ENCODE measurements around the gene SHMT1. TPM values are rescaled to one million over a fixed set of nuclear protein-coding genes. Genes with fewer than 3 reads are reported as not detected.

The SHMT1 gene
- total and polyA plus RNA-seq, 5 experiments from 2014 or later = 17.1 to 35.8 (median 20.5) TPM

DNA sequence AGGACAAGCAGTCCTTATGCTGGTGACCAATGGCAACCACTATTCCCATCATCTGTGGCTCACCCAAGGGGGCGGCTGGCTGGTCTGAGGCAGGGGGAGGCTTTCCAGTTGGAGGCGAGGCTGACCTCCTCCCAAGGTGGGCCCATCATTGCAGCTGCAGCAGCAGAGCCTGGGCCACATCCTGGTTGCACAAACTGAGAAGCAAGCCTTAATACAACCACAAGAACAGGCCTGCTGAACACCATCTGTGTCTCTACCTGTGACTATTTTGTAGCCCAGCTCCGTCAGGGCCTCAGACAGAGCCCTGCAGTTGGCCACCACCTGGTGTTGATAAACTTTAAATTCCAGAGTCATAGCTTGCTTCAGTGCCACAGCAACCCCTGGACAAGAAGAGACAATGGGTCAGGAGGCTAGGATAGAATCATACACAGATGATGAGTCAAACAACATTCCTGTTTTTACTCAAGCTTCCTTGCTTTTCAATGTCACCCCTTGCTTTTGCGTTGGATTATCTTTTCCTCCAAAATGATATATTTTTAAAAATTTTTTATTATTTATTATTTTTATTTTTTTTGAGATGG lies 30.4 kb downstream of the SHMT1 start:
- no peaks in the 10 kb centered on the region for H3K9me3 Mint-ChIP-seq
- POLR2A ChIA-PET = no interaction called here
- ATAC-seq = peak in 1 of 2 donors; percentile 23
- H3K27ac Mint-ChIP-seq = peak overlapping the region in 5 of 10 donors; percentile 2 to 92 (median 65)
- peaks cover 0 to 67% (median 13%) of the 10 kb centered on the region in 3 donors for H3K36me3 Mint-ChIP-seq
- peak overlapping the region in 1 of 10 donors; percentile 55 for H3K4me3 Mint-ChIP-seq
- no peaks in the 10 kb centered on the region for H3K27me3 Mint-ChIP-seq
- peaks cover 8 to 24% (median 14%) of the 10 kb centered on the region in 4 donors for H3K4me1 Mint-ChIP-seq
- DNase-seq = no peak

DNA sequence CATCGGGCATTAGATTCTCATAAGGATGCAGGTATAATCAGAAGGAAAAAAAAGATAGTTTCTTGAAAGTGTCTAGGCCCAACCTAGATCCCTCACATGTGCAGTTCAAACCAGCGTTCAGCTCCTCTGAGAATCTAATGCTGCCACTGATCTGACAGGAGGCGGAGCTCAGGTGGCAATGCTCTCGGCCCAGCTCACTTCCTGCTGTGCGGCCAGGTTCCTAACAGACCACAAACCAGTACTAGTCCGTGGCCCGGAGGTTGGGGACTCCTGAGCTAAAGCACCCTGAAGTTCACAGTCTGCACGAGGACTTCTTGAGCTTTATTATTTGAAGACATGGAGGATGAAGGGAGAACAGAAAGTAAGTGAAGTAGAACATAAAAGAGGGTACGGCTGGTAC lies 31.5 kb downstream of the SHMT1 start:
- H3K36me3 Mint-ChIP-seq = peaks cover 0 to 71% (median 10%) of the 10 kb centered on the region in 3 donors
- peak overlapping the region; percentile 20 to 84 (median 76) for H3K4me3 Mint-ChIP-seq
- H3K4me1 Mint-ChIP-seq = peaks cover 8 to 24% (median 14%) of the 10 kb centered on the region in 4 donors
- ATAC-seq = peak; percentile 69 to 82
- H3K9me3 Mint-ChIP-seq = no peaks in the 10 kb centered on the region
- POLR2A ChIA-PET = no interaction called here
- H3K27ac Mint-ChIP-seq = peak overlapping the region; percentile 48 to 95 (median 91)
- peak in 4 of 10 donors; percentile 4 to 23 (median 18) for DNase-seq
- no peaks in the 10 kb centered on the region for H3K27me3 Mint-ChIP-seq

DNA sequence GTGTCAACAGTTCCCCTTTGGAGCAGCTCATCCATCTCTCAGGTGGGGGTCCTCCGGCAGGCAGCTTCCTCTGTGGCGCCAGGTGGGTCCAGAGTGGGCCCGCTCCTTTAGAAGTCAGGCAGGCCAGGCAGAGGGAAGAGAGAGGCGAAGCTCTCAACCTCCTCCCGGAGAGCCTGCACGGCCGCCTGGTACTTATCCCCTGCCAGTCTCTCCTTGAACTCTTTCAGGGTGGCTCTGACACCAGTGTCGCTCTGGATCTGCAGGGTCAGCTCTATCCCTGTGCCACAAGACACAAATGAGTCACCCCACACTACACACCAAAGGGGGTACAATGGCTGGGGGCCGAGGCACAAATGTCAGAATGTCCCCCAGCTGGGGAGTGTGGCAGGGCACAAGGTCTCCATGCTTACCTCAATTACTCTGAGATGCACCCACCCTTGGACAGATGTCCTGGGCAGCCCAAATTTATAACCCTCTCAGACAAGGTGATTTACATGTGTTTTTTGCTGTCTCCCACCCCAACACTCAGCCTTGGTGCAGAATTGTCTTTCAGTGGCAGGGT lies 34.6 kb downstream of the SHMT1 start:
- peaks cover 0 to 72% (median 11%) of the 10 kb centered on the region in 3 donors for H3K36me3 Mint-ChIP-seq
- POLR2A ChIA-PET = interaction anchor here (1.4 kb wide), 1 partner anchor 14 kb away, joined by 4 read pairs; the partner anchor contains the start of genes SMCR8 and TOP3A

DNA sequence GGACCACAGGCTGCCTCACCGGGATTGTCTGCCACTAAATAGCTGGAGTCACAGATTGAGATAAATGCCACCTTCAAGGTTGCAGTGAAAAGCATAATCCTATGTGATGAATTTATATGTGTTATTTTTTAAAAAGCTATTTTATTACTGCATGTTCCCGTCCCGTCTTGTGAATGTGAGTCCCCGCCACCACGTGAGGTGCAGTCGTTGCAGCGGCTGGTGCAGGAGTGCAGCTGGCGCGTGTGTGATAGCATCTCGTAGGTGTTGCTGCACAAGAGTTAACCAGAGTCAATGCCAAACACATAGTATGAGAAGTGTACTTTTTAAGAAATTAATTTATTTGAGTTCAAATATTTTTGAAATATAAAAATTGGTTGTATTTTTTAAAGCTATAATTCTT lies 35.8 kb downstream of the SHMT1 start:
- POLR2A ChIA-PET = interaction anchor here (1.4 kb wide), 1 partner anchor 12 kb away, joined by 4 read pairs; the partner anchor contains the start of genes SMCR8 and TOP3A
- DNase-seq (no peak), ATAC-seq (no peak)
- Mint-ChIP-seq H3K4me1 (peaks cover 12 to 46% (median 21%) of the 10 kb centered on the region in 4 donors), H3K27me3 (no peaks in the 10 kb centered on the region), H3K36me3 (peaks cover 0 to 82% (median 11%) of the 10 kb centered on the region in 3 donors), H3K9me3 (no peaks in the 10 kb centered on the region), H3K4me3 (no peak overlapping the region), H3K27ac (peak overlapping the region in 1 of 10 donors; percentile 43)

More for the DNA sequence above, 34.6 kb downstream of the SHMT1 start:
- ATAC-seq (no peak), DNase-seq (no peak)
- Mint-ChIP-seq H3K9me3 (no peaks in the 10 kb centered on the region), H3K4me1 (peaks cover 14 to 45% (median 21%) of the 10 kb centered on the region in 4 donors), H3K27ac (peak overlapping the region in 2 of 10 donors; percentile 48 to 63), H3K27me3 (no peaks in the 10 kb centered on the region), H3K4me3 (no peak overlapping the region)

DNA sequence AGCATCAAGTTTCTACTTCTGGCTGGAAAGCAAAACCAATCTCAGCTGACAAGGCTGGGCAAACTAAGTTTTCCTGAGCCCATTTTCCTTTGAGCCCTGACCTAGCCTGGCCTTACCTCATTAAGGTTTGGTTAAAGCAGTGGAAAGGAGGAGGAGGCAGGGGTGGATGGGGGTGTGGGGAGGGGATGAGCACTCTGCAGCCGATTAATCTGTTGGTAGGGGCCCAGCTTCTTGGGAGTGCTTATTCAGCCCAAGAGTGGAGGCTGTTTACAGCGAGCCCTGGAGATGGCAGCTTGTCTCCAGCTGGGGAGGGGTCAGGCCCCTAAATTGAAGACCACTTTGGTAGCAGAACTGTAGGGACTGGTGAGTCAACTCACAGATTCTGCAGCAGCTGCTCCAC lies 36.3 kb downstream of the SHMT1 start:
- no peak overlapping the region for H3K4me3 Mint-ChIP-seq
- H3K27ac Mint-ChIP-seq = peak overlapping the region in 1 of 10 donors; percentile 27
- H3K27me3 Mint-ChIP-seq = no peaks in the 10 kb centered on the region
- peaks cover 7 to 44% (median 20%) of the 10 kb centered on the region in 4 donors for H3K4me1 Mint-ChIP-seq
- H3K36me3 Mint-ChIP-seq = peaks cover 0 to 83% (median 11%) of the 10 kb centered on the region in 3 donors
- ATAC-seq = no peak
- no peak for DNase-seq
- POLR2A ChIA-PET = no interaction called here
- H3K9me3 Mint-ChIP-seq = no peaks in the 10 kb centered on the region

DNA sequence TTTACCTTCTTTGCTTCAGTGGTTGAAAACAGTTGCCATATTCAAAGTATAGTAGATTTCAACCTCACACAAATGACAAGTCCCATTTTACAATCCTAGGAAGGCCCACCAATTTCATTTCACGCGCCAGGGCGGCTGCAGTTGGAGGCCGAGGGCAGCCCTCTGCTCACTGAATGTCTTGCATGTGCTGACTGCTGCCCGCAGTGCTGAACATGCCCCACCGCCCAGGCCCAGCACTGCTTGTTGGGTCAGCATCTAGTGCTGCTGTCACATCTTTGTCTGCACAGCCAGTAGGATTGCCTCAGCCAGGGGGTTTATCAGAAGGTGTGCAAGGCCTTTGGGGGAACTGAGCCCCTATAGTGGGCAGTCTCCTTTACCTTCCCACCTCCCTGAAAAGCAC lies 36.8 kb downstream of the SHMT1 start:
- POLR2A ChIA-PET = no interaction called here
- peaks cover 2 to 42% (median 18%) of the 10 kb centered on the region in 4 donors for H3K4me1 Mint-ChIP-seq
- H3K4me3 Mint-ChIP-seq = no peak overlapping the region
- H3K9me3 Mint-ChIP-seq = no peaks in the 10 kb centered on the region
- H3K27ac Mint-ChIP-seq = peak overlapping the region in 3 of 10 donors; percentile 27 to 76 (median 41)
- ATAC-seq (no peak), DNase-seq (no peak)
- no peaks in the 10 kb centered on the region for H3K27me3 Mint-ChIP-seq
- H3K36me3 Mint-ChIP-seq = peaks cover 0 to 82% (median 11%) of the 10 kb centered on the region in 3 donors

DNA sequence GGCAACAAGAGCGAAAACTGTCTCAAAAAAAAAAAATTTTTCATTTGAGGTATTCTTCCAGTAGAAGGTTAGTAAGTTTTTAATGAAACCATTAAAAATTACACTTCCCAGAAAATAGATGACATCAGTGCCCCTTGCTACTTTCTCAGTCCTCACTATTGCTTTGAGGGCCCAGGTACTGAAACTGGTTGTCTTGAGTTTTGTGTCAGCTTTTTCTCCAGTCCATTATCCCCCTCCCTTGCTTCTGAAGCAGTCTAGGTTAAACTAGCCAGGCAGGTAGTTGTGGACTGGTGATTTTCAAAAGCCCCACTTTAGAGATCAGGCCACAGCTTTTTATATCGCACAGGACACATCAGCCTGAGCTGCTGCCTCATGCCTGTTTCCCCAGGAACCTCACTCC lies 37.3 kb downstream of the SHMT1 start:
- Mint-ChIP-seq H3K4me3 (no peak overlapping the region), H3K27me3 (no peaks in the 10 kb centered on the region), H3K36me3 (peaks cover 0 to 81% (median 10%) of the 10 kb centered on the region in 3 donors), H3K9me3 (no peaks in the 10 kb centered on the region), H3K27ac (peak overlapping the region in 2 of 10 donors; percentile 27 to 82), H3K4me1 (peaks cover under 1 to 42% (median 18%) of the 10 kb centered on the region in 4 donors)
- DNase-seq = no peak
- ATAC-seq = no peak
- POLR2A ChIA-PET = interaction anchor here (1.3 kb wide), 1 partner anchor 10 kb away, joined by 5 read pairs; no protein-coding TSS in a partner anchor

DNA sequence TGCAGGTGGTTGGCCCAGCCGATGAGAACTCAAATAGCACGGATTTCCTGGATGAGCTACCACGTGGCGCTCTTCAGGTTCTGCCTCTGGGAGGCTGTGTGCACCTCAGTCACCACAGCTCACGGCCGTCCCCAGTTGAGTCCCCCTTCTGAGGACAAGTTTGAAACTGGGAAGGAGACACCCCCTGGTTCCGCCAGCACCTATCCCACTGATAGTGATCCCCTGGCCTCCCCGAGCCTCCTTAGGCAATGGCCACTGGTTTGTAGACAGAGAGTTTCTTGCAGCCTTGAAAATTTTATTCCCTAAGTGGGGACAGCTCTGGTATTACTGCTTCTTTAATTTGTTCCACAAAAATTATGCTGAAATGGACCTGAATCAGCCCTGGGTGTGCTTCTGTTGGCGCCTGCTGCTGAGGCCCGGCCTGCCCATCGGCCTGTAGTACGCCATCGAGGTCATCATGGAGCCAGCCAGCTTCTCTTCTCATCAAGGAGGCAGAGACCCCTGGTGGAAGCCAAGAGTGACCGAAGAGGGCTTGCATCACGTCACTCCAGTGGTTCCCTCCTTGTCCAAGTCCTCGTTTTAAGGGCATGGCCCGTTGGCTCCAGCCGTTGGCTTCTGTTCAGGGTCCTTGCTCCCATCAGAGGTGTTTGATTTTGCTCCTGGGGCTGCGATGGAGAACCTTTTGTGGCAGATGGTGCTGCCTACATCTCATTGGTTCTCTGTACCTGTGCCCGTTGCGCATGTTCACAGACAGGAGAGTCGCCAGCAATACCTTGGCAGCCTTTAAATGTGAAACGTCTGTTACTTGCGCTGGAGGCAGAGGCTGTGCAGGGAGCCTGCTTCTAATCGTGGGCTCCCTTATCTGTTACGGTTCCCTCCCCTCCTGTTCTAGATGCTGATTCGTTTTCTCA lies 39.0 kb downstream of the SHMT1 start:
- Mint-ChIP-seq H3K9me3 (no peaks in the 10 kb centered on the region), H3K27ac (peak overlapping the region in 3 of 10 donors; percentile 10 to 75 (median 24)), H3K4me1 (peaks cover 17 to 56% (median 34%) of the 10 kb centered on the region in 4 donors), H3K27me3 (no peaks in the 10 kb centered on the region), H3K36me3 (peaks cover 0 to 81% (median 9%) of the 10 kb centered on the region in 3 donors), H3K4me3 (no peak overlapping the region)
- POLR2A ChIA-PET = interaction anchor here (1.3 kb wide), 1 partner anchor 8 kb away, joined by 5 read pairs; no protein-coding TSS in a partner anchor
- ATAC-seq = no peak
- no peak for DNase-seq

DNA sequence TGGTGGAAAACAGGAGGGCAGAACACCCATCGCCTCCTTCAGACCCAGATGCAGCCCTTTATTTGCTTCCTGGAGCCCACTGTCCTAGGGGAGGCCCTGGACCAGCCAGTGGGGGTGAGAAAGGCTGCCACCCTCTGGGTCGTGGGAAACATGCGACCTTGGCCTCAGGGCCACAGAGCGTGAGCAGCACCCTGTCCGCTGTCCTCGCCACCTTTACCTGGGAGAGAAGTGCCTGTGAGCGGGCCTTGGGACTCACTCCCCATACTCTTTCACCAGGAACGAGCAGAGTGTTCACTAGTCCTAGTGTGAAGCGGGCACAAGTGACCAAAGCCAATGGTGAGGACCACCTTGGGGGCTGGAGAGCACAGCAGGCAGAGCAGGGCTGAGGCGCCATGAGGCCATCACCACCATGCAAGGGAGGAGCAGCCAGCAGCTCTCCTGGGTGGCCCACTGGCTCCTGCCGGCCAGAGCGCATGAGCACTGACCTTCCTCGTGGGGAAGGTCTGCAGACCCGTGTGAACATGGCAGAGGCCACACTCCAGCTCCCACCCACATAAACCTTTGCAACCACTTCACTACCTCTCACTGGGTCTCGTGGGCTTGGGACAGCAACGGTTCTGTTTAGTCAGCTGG lies 39.7 kb downstream of the SHMT1 start:
- H3K9me3 Mint-ChIP-seq = no peaks in the 10 kb centered on the region
- H3K27me3 Mint-ChIP-seq = no peaks in the 10 kb centered on the region
- peaks cover 25 to 63% (median 39%) of the 10 kb centered on the region in 4 donors for H3K4me1 Mint-ChIP-seq
- ATAC-seq (no peak), DNase-seq (no peak)
- no peak overlapping the region for H3K27ac Mint-ChIP-seq
- POLR2A ChIA-PET = no interaction called here
- H3K4me3 Mint-ChIP-seq = no peak overlapping the region
- peaks cover 0 to 81% (median 10%) of the 10 kb centered on the region in 3 donors for H3K36me3 Mint-ChIP-seq

DNA sequence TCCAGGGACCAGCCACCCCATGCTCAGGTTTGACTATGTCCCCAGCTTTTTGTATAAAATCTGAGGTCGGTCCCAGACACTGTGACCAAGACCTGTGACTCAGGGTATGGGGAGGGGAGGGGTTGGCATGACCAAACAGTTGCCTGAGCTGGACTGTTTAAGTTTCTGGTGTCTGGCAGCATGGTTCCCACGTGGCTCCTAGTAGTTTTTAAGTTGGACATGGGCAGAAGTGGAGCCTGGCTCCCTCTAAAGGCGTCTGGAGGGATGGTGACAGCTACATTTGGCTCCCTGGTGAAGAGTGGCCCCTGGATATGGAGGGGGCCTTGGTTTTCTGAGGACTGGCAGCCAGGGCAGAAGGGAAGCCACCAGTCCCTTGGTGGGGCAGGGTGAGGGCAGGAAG lies 40.3 kb downstream of the SHMT1 start:
- DNase-seq = no peak
- H3K36me3 Mint-ChIP-seq = peaks cover 0 to 78% (median 12%) of the 10 kb centered on the region in 3 donors
- no peaks in the 10 kb centered on the region for H3K9me3 Mint-ChIP-seq
- no peaks in the 10 kb centered on the region for H3K27me3 Mint-ChIP-seq
- no peak overlapping the region for H3K4me3 Mint-ChIP-seq
- no peak for ATAC-seq
- H3K4me1 Mint-ChIP-seq = peaks cover 31 to 68% (median 43%) of the 10 kb centered on the region in 4 donors
- POLR2A ChIA-PET = no interaction called here
- peak overlapping the region in 1 of 10 donors; percentile 11 for H3K27ac Mint-ChIP-seq

DNA sequence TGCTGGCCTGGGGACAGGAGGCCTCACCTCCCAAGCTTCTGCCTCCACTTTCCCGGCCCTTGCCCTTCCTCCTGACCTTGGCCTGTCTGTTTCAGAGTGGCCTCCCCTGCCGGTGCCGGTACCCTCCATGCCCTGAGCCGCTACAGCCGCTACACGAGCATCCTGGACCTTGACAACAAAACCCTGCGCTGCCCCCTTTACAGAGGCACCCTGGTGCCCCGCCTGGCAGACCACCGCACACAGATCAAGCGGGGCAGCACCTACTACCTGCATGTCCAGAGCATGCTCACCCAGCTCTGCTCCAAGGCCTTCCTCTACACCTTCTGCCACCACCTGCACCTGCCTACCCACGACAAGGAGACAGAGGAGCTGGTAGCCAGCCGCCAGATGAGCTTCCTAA lies 40.8 kb downstream of the SHMT1 start:
- Mint-ChIP-seq H3K4me1 (peaks cover 34 to 73% (median 47%) of the 10 kb centered on the region in 4 donors), H3K9me3 (no peaks in the 10 kb centered on the region), H3K27me3 (no peaks in the 10 kb centered on the region), H3K4me3 (peak overlapping the region in 1 of 10 donors; percentile 41), H3K36me3 (peaks cover 0 to 77% (median 15%) of the 10 kb centered on the region in 3 donors), H3K27ac (peak overlapping the region in 2 of 10 donors; percentile 34 to 41)
- POLR2A ChIA-PET = no interaction called here
- no peak for ATAC-seq
- no peak for DNase-seq

DNA sequence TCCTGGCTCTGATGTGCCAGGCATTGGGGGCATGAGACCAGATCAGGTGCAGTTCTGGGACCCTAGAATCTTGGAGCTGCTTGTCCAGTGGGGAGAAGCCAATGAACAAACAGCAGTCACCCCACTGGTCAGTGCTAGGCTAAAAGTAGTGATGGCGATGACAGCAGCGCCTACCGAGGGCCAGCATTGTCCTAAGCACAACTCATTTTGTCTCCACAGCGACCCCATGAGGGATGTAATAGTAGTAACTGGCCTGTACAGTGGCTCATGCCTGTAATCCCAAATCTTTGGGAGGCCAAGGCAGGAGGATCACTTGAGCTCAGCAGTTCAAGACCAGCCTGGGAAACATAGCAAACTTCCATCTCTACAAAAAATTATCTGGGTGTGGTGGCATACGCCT lies 42.0 kb downstream of the SHMT1 start:
- POLR2A ChIA-PET = interaction anchor here (0.6 kb wide), 1 partner anchor 107 kb away, joined by 4 read pairs; no protein-coding TSS in a partner anchor
- DNase-seq (no peak), ATAC-seq (no peak)
- peak overlapping the region in 1 of 10 donors; percentile 81 for H3K4me3 Mint-ChIP-seq
- peaks cover 39 to 79% (median 59%) of the 10 kb centered on the region in 4 donors for H3K4me1 Mint-ChIP-seq
- peaks cover 0 to 2% (median 0%) of the 10 kb centered on the region in 9 donors for H3K9me3 Mint-ChIP-seq
- H3K36me3 Mint-ChIP-seq = peaks cover 0 to 72% (median 20%) of the 10 kb centered on the region in 3 donors
- no peaks in the 10 kb centered on the region for H3K27me3 Mint-ChIP-seq
- H3K27ac Mint-ChIP-seq = peak overlapping the region in 2 of 10 donors; percentile 33 to 43

Data from naive thymus-derived CD8-positive, alpha-beta T cell (primary cell).